Vagina (tissue), 2 donors: ENCODE measurements around the gene GAS7. TPM values are rescaled to one million over a fixed set of nuclear protein-coding genes. Genes with fewer than 3 reads are reported as not detected.

Source experiments
- DNase-seq, 2 donors: peaks; one replicate each; pipeline ENCODE4 v3.0.0-alpha.2; 2017; ENCODE audit errors: extremely low spot score in 2 of 2
- H3K27ac ChIP-seq: fragments of 200-600 bp; sonication (generic); one replicate; pipeline ENCODE4 v1.5.1; 2019
- H3K27me3 ChIP-seq: fragments of 200-600 bp; sonication (generic); one replicate; pipeline ENCODE4 v1.5.1; 2019
- H3K36me3 ChIP-seq, 2 donors: fragments of 200-600 bp; sonication (generic); one replicate each; pipeline ENCODE4 v1.5.1; 2017 to 2019
- H3K4me1 ChIP-seq: fragments of 200-600 bp; sonication (generic); one replicate; pipeline ENCODE4 v1.5.1; 2019
- H3K4me3 ChIP-seq, 2 donors: fragments of 200-600 bp; sonication (generic); 1 replicate in 1 of 2; 2 replicates in 1 of 2; pipeline ENCODE4 v1.5.1; 2016 to 2019
- H3K9me3 ChIP-seq: fragments of 200-600 bp; sonication (generic); one replicate; pipeline ENCODE4 v1.5.1; 2019
- CTCF ChIP-seq, 3 experiments: fragments of 450-650 bp in 2 of 3; fragments of 200-600 bp in 1 of 3; sonication (generic) in 1 of 3; IDR thresholded peaks; one replicate each; pipeline ENCODE4 v1.5.1; 2017 to 2019; ENCODE audit warnings: antibody characterized with exemption in 3 of 3, mild to moderate bottlenecking in 2 of 3, moderate library complexity in 2 of 3
- POLR2A ChIP-seq, 2 donors: fragments of 450-650 bp; IDR thresholded peaks; one replicate each; pipeline ENCODE4 v1.6.1; 2017; ENCODE audit warnings: antibody characterized with exemption in 2 of 2, mild to moderate bottlenecking in 2 of 2, moderate library complexity in 2 of 2
- POLR2AphosphoS5 ChIP-seq, 2 donors: sonication (generic); formaldehyde crosslinking; IDR thresholded peaks; one replicate each; pipeline ENCODE4 v1.9.0; 2017; ENCODE audit warnings: antibody characterized with exemption in 2 of 2, mild to moderate bottlenecking in 2 of 2, low read depth in 1 of 2; ENCODE audit not compliant: insufficient read depth in 1 of 2
- intact Hi-C: fragments of 100-400 bp; cut with DNase I; formaldehyde crosslinking; loops from one replicate; pipeline ENCODE4 v1.15.1; 2023
- total RNA-seq: library from RNA; depleted of rRNA; stranded (reverse); fragments of >200 nt; gene quantifications from one replicate; pipeline ENCODE4 v1.2.3, GENCODE V29; 2016

GAS7 gene
- total RNA-seq, 1 donor from 2014 or later: 47.1 TPM

GRCh38 chr17:10215286-10215685 lies 16.9 kb upstream of the GAS7 start:
- no peaks in the 10 kb centered on the region for H3K4me1 ChIP-seq
- H3K27me3 ChIP-seq: no peaks in the 10 kb centered on the region
- intact Hi-C loops: no loop called here
- no peak overlapping the region for H3K27ac ChIP-seq
- no peak for TF ChIP-seq POLR2AphosphoS5 (IDR thresholded peaks at IDR 0.05; ENCODE audit: insufficient read depth in 1 of 2, low read depth in 1 of 2)
- no peak for TF ChIP-seq CTCF (IDR thresholded peaks at IDR 0.05)
- TF ChIP-seq POLR2A (IDR thresholded peaks at IDR 0.05): no peak
- no peaks in the 10 kb centered on the region for H3K9me3 ChIP-seq
- no peaks in the 10 kb centered on the region for H3K36me3 ChIP-seq
- H3K4me3 ChIP-seq: no peak overlapping the region
- DNase-seq: no peak

- Histone ChIP-seq H3K4me1 (peaks cover 5% of the 10 kb centered on the region), H3K27ac (no peak overlapping the region), H3K4me3 (no peak overlapping the region), H3K9me3 (no peaks in the 10 kb centered on the region), H3K27me3 (no peaks in the 10 kb centered on the region), H3K36me3 (no peaks in the 10 kb centered on the region)
- no peak for TF ChIP-seq POLR2AphosphoS5 (IDR thresholded peaks at IDR 0.05; ENCODE audit: insufficient read depth in 1 of 2, low read depth in 1 of 2)
- TF ChIP-seq CTCF (IDR thresholded peaks at IDR 0.05): no peak
- TF ChIP-seq POLR2A (IDR thresholded peaks at IDR 0.05): no peak
- no peak for DNase-seq
- intact Hi-C loops: no loop called here
Measured at GRCh38 chr17:10211666-10212065, 13.3 kb upstream of the GAS7 start.

GRCh38 chr17:10210151-10210574 lies 11.8 kb upstream of the GAS7 start:
- no peak for TF ChIP-seq POLR2A (IDR thresholded peaks at IDR 0.05)
- TF ChIP-seq POLR2AphosphoS5 (IDR thresholded peaks at IDR 0.05; ENCODE audit: insufficient read depth in 1 of 2, low read depth in 1 of 2): peak in 1 of 2 donors; percentile 84
- no peak for TF ChIP-seq CTCF (IDR thresholded peaks at IDR 0.05)
- DNase-seq: no peak
- no peaks in the 10 kb centered on the region for H3K36me3 ChIP-seq
- H3K27ac ChIP-seq: no peak overlapping the region
- H3K27me3 ChIP-seq: no peaks in the 10 kb centered on the region
- intact Hi-C loops: no loop called here
- peaks cover 6% of the 10 kb centered on the region for H3K9me3 ChIP-seq
- no peak overlapping the region for H3K4me3 ChIP-seq
- H3K4me1 ChIP-seq: peaks cover 5% of the 10 kb centered on the region

- Histone ChIP-seq H3K9me3 (peaks cover 6% of the 10 kb centered on the region), H3K4me3 (no peak overlapping the region), H3K27ac (no peak overlapping the region), H3K4me1 (peaks cover 5% of the 10 kb centered on the region), H3K36me3 (no peaks in the 10 kb centered on the region), H3K27me3 (no peaks in the 10 kb centered on the region)
- intact Hi-C loops: no loop called here
- no peak for DNase-seq
- TF ChIP-seq CTCF (IDR thresholded peaks at IDR 0.05): no peak
- TF ChIP-seq POLR2A (IDR thresholded peaks at IDR 0.05): no peak
- TF ChIP-seq POLR2AphosphoS5 (IDR thresholded peaks at IDR 0.05; ENCODE audit: insufficient read depth in 1 of 2, low read depth in 1 of 2): no peak
Measured at GRCh38 chr17:10208604-10209193, 10.3 kb upstream of the GAS7 start.

GRCh38 chr17:10207153-10207552 lies 8.7 kb upstream of the GAS7 start:
- no peaks in the 10 kb centered on the region for H3K36me3 ChIP-seq
- peaks cover 5% of the 10 kb centered on the region for H3K4me1 ChIP-seq
- H3K27ac ChIP-seq: no peak overlapping the region
- DNase-seq: no peak
- intact Hi-C loops: no loop called here
- peaks cover 6% of the 10 kb centered on the region for H3K9me3 ChIP-seq
- no peaks in the 10 kb centered on the region for H3K27me3 ChIP-seq
- H3K4me3 ChIP-seq: no peak overlapping the region
- TF ChIP-seq CTCF (IDR thresholded peaks at IDR 0.05) (no peak), POLR2AphosphoS5 (IDR thresholded peaks at IDR 0.05; ENCODE audit: insufficient read depth in 1 of 2, low read depth in 1 of 2) (no peak), POLR2A (IDR thresholded peaks at IDR 0.05) (no peak)
